Keratinocyte (primary cell): Measurements from ENCODE around the gene RNF4. TPM values are rescaled to one million over a fixed set of nuclear protein-coding genes. Genes with fewer than 3 reads are reported as not detected.
"Not testable (repeated sequence)": the region's sequence is repeated elsewhere in the genome, so short reads cannot be mapped to it uniquely, and the experiment has no call there.

ENCODE experiments used
- DNase-seq: peaks from one replicate; pipeline ENCODE4 v3.0.0-alpha.2; 2011; ENCODE audit warnings: low read depth, missing footprints, low spot score
- FAIRE-seq: peaks from 2 replicates; lab custom pipeline; 2011; peaks lifted over from hg19 to GRCh38; lab: Jason Lieb, UNC
- H2AFZ ChIP-seq: 2 replicates; pipeline ENCODE4 v1.6.0; 2012; ENCODE audit warnings: low read length, control low read depth, inconsistent platforms; ENCODE audit not compliant: control insufficient read depth
- H3K27ac ChIP-seq: 2 replicates; pipeline ENCODE4 v1.5.1; 2011; ENCODE audit warnings: low read length; ENCODE audit not compliant: control insufficient read depth, insufficient read depth
- H3K27me3 ChIP-seq: 3 replicates; pipeline ENCODE4 v1.6.0; 2011; ENCODE audit warnings: low read length; ENCODE audit not compliant: control insufficient read depth, insufficient read depth; ENCODE audit errors: extremely low read depth
- H3K36me3 ChIP-seq, 2 experiments: 2 replicates in 1 of 2; 3 replicates in 1 of 2; pipeline ENCODE4 v1.5.1; 2011; ENCODE audit warnings: low read length in 2 of 2, mild to moderate bottlenecking in 1 of 2; ENCODE audit not compliant: control insufficient read depth in 2 of 2, insufficient read depth in 2 of 2; ENCODE audit errors: extremely low read depth in 1 of 2
- H3K4me1 ChIP-seq: 3 replicates; pipeline ENCODE4 v1.5.1; 2011; ENCODE audit warnings: low read length; ENCODE audit not compliant: control insufficient read depth, insufficient read depth; ENCODE audit errors: extremely low read depth
- H3K4me2 ChIP-seq: 3 replicates; pipeline ENCODE4 v1.6.0; 2011; ENCODE audit warnings: low read depth, low read length; ENCODE audit not compliant: control insufficient read depth, insufficient read depth; ENCODE audit errors: extremely low read depth
- H3K4me3 ChIP-seq, 3 experiments: fragments of 200-600 bp in 1 of 3; sonication (generic) in 1 of 3; 2 replicates in 2 of 3; 3 replicates in 1 of 3; pipeline ENCODE4 v1.5.1; 2011 to 2016; ENCODE audit warnings: low read length in 3 of 3, mild to moderate bottlenecking in 3 of 3, control low read depth in 2 of 3, inconsistent platforms in 1 of 3, low read depth in 1 of 3, mixed read lengths in 1 of 3, mixed run types in 1 of 3, moderate library complexity in 1 of 3; ENCODE audit not compliant: control insufficient read depth in 2 of 3, insufficient read depth in 2 of 3; ENCODE audit errors: extremely low read depth in 1 of 3
- H3K79me2 ChIP-seq: 2 replicates; pipeline ENCODE4 v1.6.0; 2012; ENCODE audit warnings: low read length; ENCODE audit not compliant: control insufficient read depth, insufficient read depth
- H3K9ac ChIP-seq: 3 replicates; pipeline ENCODE4 v1.6.0; 2011; ENCODE audit warnings: low read length; ENCODE audit not compliant: control insufficient read depth, insufficient read depth; ENCODE audit errors: extremely low read depth
- H3K9me1 ChIP-seq: 3 replicates; pipeline ENCODE4 v1.6.0; 2011; ENCODE audit warnings: low read length; ENCODE audit not compliant: control insufficient read depth, insufficient read depth; ENCODE audit errors: extremely low read depth
- H3K9me3 ChIP-seq: 2 replicates; pipeline ENCODE4 v1.5.1; 2012; ENCODE audit warnings: low read depth, low read length; ENCODE audit not compliant: control insufficient read depth
- H4K20me1 ChIP-seq: 3 replicates; pipeline ENCODE4 v1.6.0; 2011; ENCODE audit warnings: low read length; ENCODE audit not compliant: control insufficient read depth, insufficient read depth; ENCODE audit errors: extremely low read depth
- EZH2 ChIP-seq: IDR thresholded peaks from one replicate; pipeline ENCODE4 v1.6.1; 2012; ENCODE audit warnings: inconsistent platforms, mild to moderate bottlenecking, low read length, moderate library complexity
- dilution Hi-C: fragments of 300-500 bp; cut with MboI; formaldehyde crosslinking; loops from one replicate; pipeline ENCODE4 v1.7.0; 2020; ENCODE audit warnings: low sequenced_read_pairs; ENCODE audit not compliant: extremely low pct_ligation_motif_present
- polyA plus RNA-seq, 5 experiments: library from polyadenylated mRNA; depleted of rRNA in 3 of 5; stranded (reverse) in 3 of 5; stranded (forward) in 1 of 5; unstranded in 1 of 5; fragments of >200 nt; gene quantifications; 1 replicate in 1 of 5; 2 replicates in 3 of 5; 3 replicates in 1 of 5; pipeline versions ENCODE4 v1.2.1 to v1.2.3, GENCODE V29; 2011 to 2012; ENCODE audit warnings: missing spikeins in 2 of 5, low read depth in 1 of 5, low replicate concordance in 1 of 5
- TF ChIP-seq, protein P1 (sequence below), 3 experiments: IDR thresholded peaks in 1 of 3; conservative IDR thresholded peaks in 1 of 3; optimal IDR thresholded peaks in 1 of 3; 2 replicates in 2 of 3; 3 replicates in 1 of 3; pipeline versions ENCODE3 to v1.5.1; 2011; ENCODE audit warnings: low read length in 3 of 3, mild to moderate bottlenecking in 3 of 3, moderate library complexity in 2 of 3, control low read depth in 1 of 3, inconsistent platforms in 1 of 3; ENCODE audit not compliant: insufficient read depth in 2 of 3; ENCODE audit errors: extremely low read depth in 1 of 3

RNF4 gene
- polyA plus RNA-seq, 1 donor (not counting 4 experiments of a cell fraction or from before 2014, with no cell fraction given) = 63.6 TPM

DNA sequence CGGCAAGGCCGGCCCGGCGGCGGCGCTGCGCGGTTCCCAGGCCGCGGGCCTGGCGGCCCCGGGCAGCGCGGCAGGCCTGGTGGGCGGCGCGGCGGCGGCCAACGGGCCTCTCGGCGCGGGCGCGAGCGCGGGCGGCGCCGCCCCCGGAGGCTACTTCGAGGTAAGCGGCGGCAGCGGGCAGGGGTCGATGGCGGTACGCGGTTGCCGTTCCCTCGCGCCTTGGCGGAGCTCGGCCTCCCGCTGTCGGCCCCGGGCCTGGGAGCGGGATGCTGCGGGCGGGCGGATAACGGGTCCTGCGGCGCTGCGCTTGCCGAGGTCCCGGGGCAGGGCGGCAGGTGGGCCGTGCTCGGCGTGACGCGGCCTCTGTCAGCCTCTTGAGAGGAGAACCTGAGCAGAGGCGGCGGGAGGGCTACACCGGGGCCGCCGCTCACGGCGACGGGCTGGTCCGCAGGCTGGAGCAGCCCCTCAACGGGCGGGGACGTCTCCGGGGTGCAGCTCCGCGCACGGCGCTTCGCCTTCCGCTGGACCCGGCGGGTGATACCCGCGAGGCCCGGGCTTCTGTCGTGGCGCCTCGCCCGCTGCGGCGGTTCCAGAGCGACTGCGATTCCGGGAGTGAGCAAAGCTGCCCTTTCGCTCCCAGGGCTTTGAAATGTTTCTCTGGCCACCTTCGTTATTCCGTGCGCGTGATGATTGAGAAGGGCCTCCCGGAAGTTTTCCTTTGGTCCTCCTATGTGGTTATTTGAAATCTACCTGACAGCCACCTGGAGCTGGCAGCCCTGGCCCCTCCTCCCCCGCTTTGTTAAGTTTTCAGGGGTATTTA is 68.3 kb downstream of the RNF4 start:
- dilution Hi-C loops = no loop called here
- FAIRE-seq = no peak

GRCh38 chr4:2543580-2544191 is 74.8 kb downstream of the RNF4 start:
- not testable (repeated sequence) for H3K9ac ChIP-seq

More for the DNA sequence above, 68.3 kb downstream of the RNF4 start:
- H3K9me3 ChIP-seq = no peaks in the 10 kb centered on the region
- peaks cover 0 to 1% of the 10 kb centered on the region in 2 experiments for H3K36me3 ChIP-seq
- no peaks in the 10 kb centered on the region for H3K27me3 ChIP-seq
- TF ChIP-seq, protein P1, sequence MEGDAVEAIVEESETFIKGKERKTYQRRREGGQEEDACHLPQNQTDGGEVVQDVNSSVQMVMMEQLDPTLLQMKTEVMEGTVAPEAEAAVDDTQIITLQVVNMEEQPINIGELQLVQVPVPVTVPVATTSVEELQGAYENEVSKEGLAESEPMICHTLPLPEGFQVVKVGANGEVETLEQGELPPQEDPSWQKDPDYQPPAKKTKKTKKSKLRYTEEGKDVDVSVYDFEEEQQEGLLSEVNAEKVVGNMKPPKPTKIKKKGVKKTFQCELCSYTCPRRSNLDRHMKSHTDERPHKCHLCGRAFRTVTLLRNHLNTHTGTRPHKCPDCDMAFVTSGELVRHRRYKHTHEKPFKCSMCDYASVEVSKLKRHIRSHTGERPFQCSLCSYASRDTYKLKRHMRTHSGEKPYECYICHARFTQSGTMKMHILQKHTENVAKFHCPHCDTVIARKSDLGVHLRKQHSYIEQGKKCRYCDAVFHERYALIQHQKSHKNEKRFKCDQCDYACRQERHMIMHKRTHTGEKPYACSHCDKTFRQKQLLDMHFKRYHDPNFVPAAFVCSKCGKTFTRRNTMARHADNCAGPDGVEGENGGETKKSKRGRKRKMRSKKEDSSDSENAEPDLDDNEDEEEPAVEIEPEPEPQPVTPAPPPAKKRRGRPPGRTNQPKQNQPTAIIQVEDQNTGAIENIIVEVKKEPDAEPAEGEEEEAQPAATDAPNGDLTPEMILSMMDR (optimal IDR thresholded peaks at IDR 0.05 in 1 of 3, IDR thresholded peaks at IDR 0.05 in 1 of 3, conservative IDR thresholded peaks at IDR 0.05 in 1 of 3; ENCODE audit: extremely low read depth in 1 of 3, insufficient read depth in 2 of 3, low read length in 3 of 3) = no peak
- TF ChIP-seq EZH2 = no peak
- H3K9ac ChIP-seq = peak overlapping the region; percentile 76
- H3K27ac ChIP-seq = peak overlapping the region; percentile 63
- no peak for DNase-seq
- H3K9me1 ChIP-seq = no peaks in the 10 kb centered on the region
- H3K4me1 ChIP-seq = peaks cover 6% of the 10 kb centered on the region
- peak overlapping the region; percentile 96 for H3K4me2 ChIP-seq
- peak overlapping the region; percentile 75 to 76 (median 76) for H3K4me3 ChIP-seq
- peak overlapping the region; percentile 1 for H2AFZ ChIP-seq
- H3K79me2 ChIP-seq = peaks cover 51% of the 10 kb centered on the region
- no peaks in the 10 kb centered on the region for H4K20me1 ChIP-seq

More at GRCh38 chr4:2543580-2544191, 74.8 kb downstream of the RNF4 start:
- H3K27me3 ChIP-seq, H3K4me3 ChIP-seq, H3K9me3 ChIP-seq, H3K27ac ChIP-seq, H3K4me1 ChIP-seq, H3K36me3 ChIP-seq, H2AFZ ChIP-seq, H4K20me1 ChIP-seq, FAIRE-seq, H3K4me2 ChIP-seq, H3K9me1 ChIP-seq, dilution Hi-C loops, DNase-seq: not testable (repeated sequence)
- H3K79me2 ChIP-seq = peaks cover 97% of the 10 kb centered on the region
